Measurements from ENCODE around the gene CPT1B.

CPT1B gene

GRCh38 chr22:50529416-50529896, 48.8 kb downstream of the CPT1B start:
- no peak for TF ChIP-seq CTCF (IDR thresholded peaks at IDR 0.05; ENCODE audit: insufficient read depth, low read length, poor library complexity, severe bottlenecking)
- DNase-seq (ENCODE audit: extremely low read depth, insufficient read length): no peak
- Histone ChIP-seq H3K27me3 (replicated peaks; ENCODE audit: control insufficient read depth, insufficient read depth, low read length) (no peaks in the 10 kb centered on the region), H3K4me3 (replicated peaks; ENCODE audit: low read depth, low read length) (peak overlapping the region; percentile 90), H3K36me3 (ENCODE audit: control insufficient read depth, insufficient read depth, low read length) (no peaks in the 10 kb centered on the region)

- Histone ChIP-seq H3K36me3 (ENCODE audit: control insufficient read depth, insufficient read depth, low read length) (peaks cover 5% of the 10 kb centered on the region), H3K27me3 (replicated peaks; ENCODE audit: control insufficient read depth, insufficient read depth, low read length) (no peaks in the 10 kb centered on the region), H3K4me3 (replicated peaks; ENCODE audit: low read depth, low read length) (peak overlapping the region; percentile 90)
- peak; percentile 54 for DNase-seq (ENCODE audit: extremely low read depth, insufficient read length)
- TF ChIP-seq CTCF (IDR thresholded peaks at IDR 0.05; ENCODE audit: insufficient read depth, low read length, poor library complexity, severe bottlenecking): no peak
Measured at GRCh38 chr22:50528682-50529415, 49.4 kb downstream of the CPT1B start.

- Histone ChIP-seq H3K4me3 (replicated peaks; ENCODE audit: low read depth, low read length) (no peak overlapping the region), H3K27me3 (replicated peaks; ENCODE audit: control insufficient read depth, insufficient read depth, low read length) (no peaks in the 10 kb centered on the region), H3K36me3 (ENCODE audit: control insufficient read depth, insufficient read depth, low read length) (peaks cover 12% of the 10 kb centered on the region)
- no peak for TF ChIP-seq CTCF (IDR thresholded peaks at IDR 0.05; ENCODE audit: insufficient read depth, low read length, poor library complexity, severe bottlenecking)
- peak; percentile 19 for DNase-seq (ENCODE audit: extremely low read depth, insufficient read length)
Measured at GRCh38 chr22:50527921-50528681, 50.1 kb downstream of the CPT1B start.

GRCh38 chr22:50526834-50527801, 51.1 kb downstream of the CPT1B start:
- TF ChIP-seq CTCF (IDR thresholded peaks at IDR 0.05; ENCODE audit: insufficient read depth, low read length, poor library complexity, severe bottlenecking): no peak
- Histone ChIP-seq H3K4me3 (replicated peaks; ENCODE audit: low read depth, low read length) (peak overlapping the region; percentile 78), H3K27me3 (replicated peaks; ENCODE audit: control insufficient read depth, insufficient read depth, low read length) (no peaks in the 10 kb centered on the region), H3K36me3 (ENCODE audit: control insufficient read depth, insufficient read depth, low read length) (peaks cover 21% of the 10 kb centered on the region)
- DNase-seq (ENCODE audit: extremely low read depth, insufficient read length): peak; percentile 80

- no peaks in the 10 kb centered on the region for H3K27me3 ChIP-seq (replicated peaks; ENCODE audit: control insufficient read depth, insufficient read depth, low read length)
- H3K4me3 ChIP-seq (replicated peaks; ENCODE audit: low read depth, low read length): peak overlapping the region; percentile 78
- H3K36me3 ChIP-seq (ENCODE audit: control insufficient read depth, insufficient read depth, low read length): peaks cover 27% of the 10 kb centered on the region
- peak; percentile 91 for DNase-seq (ENCODE audit: extremely low read depth, insufficient read length)
- TF ChIP-seq CTCF (IDR thresholded peaks at IDR 0.05; ENCODE audit: insufficient read depth, low read length, poor library complexity, severe bottlenecking): peak; percentile 27
Measured at GRCh38 chr22:50526108-50526833, 52.0 kb downstream of the CPT1B start.
